Measurements from ENCODE around the gene PTPRM.

The PTPRM gene

DNA sequence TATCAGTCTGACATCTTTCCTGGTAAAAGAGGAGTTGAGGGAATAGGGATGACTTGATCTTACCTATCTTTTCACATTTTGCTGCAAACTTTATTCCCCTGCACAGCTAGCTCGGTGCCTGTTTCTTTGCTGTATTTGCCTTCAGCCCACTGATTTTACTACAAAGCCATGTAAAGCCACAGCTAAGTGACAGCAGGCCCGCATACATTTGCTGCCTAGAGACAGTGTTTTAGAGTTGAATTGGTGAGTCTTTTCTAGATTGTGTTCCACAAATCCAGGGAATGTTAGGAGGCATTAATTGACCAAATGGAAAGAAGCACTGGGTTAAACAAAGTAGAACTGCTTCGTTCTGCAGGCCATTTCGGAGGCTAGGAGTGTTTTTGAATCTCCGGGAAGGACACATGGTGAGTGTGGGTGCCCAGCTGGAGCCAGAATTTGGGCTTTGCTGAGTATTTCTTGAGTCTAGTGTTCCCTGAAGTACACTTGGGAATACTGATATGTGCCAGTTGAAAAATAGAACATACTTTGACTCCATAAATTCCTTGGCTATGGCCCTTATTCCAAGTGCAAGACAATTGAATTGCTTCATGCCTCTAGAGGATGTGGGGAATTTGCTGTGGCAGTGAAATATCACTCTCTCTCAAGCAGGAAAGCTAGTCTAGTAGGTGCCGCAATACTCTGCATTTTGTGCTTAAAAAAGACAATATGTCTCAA is 329.8 kb downstream of the PTPRM start:
- H3K36me3 ChIP-seq (ENCODE audit: control insufficient read depth, insufficient read depth, low read length) = no peaks in the 10 kb centered on the region
- no peak overlapping the region for H3K27ac ChIP-seq (ENCODE audit: low read depth, low read length)
- peaks cover 4% of the 10 kb centered on the region; the same call in 1 of the 2 replicates for H3K4me1 ChIP-seq (ENCODE audit: control insufficient read depth, insufficient read depth, low read length)
- H3K4me3 ChIP-seq (ENCODE audit: low read depth, low read length) = no peak overlapping the region
- H3K9me3 ChIP-seq (ENCODE audit: control insufficient read depth, insufficient read depth, low read length) = no peaks in the 10 kb centered on the region
- H3K27me3 ChIP-seq (ENCODE audit: control insufficient read depth, insufficient read depth, low read length) = no peaks in the 10 kb centered on the region
- H3K9ac ChIP-seq (ENCODE audit: low read depth, low read length) = no peak overlapping the region

DNA sequence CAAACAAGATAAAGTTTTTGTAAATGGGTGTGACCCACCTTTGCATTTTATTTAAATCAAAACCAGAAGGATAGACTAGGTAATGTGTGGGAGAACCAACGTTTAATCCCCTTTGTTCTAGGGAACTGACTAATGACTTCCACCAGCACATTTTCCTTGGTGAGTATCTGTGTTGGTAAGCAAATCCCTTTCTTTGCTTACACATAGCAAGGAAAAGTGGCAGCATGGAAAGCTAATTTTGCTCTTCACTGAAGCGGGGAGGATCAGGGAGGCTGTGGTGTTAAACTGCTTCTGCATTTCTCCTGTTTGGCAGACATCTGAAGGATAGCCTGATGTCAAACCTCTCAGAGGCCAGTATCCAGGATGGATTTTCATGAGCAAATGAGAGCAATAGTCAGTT is 331.1 kb downstream of the PTPRM start:
- no peaks in the 10 kb centered on the region for H3K36me3 ChIP-seq (ENCODE audit: control insufficient read depth, insufficient read depth, low read length)
- H3K27me3 ChIP-seq (ENCODE audit: control insufficient read depth, insufficient read depth, low read length) = no peaks in the 10 kb centered on the region
- no peak overlapping the region for H3K27ac ChIP-seq (ENCODE audit: low read depth, low read length)
- no peak overlapping the region for H3K9ac ChIP-seq (ENCODE audit: low read depth, low read length)
- H3K4me3 ChIP-seq (ENCODE audit: low read depth, low read length) = no peak overlapping the region
- H3K9me3 ChIP-seq (ENCODE audit: control insufficient read depth, insufficient read depth, low read length) = no peaks in the 10 kb centered on the region
- H3K4me1 ChIP-seq (ENCODE audit: control insufficient read depth, insufficient read depth, low read length) = peaks cover 4% of the 10 kb centered on the region; the same call in 1 of the 2 replicates

DNA sequence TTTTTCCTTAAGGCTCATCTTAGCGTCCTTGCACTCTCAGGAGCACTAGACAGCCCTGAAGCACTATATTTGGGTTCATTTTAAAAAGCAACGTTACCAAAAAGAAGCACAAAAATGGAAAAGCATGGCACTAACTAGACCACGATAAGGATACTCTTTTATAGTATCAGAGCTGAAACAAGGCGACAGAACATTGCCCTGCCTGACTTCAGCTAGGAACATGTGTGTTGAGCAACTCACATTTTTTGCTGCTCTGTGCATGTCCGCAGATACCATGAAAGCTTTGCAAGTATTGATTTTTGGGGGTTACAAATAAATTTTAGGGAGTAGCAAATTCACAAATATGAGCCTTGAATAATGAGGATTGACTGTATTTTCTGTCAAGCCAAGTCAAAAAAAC is 332.0 kb downstream of the PTPRM start:
- H3K4me3 ChIP-seq (ENCODE audit: low read depth, low read length) = no peak overlapping the region
- H3K36me3 ChIP-seq (ENCODE audit: control insufficient read depth, insufficient read depth, low read length) = no peaks in the 10 kb centered on the region
- H3K9ac ChIP-seq (ENCODE audit: low read depth, low read length) = no peak overlapping the region
- H3K27me3 ChIP-seq (ENCODE audit: control insufficient read depth, insufficient read depth, low read length) = no peaks in the 10 kb centered on the region
- no peaks in the 10 kb centered on the region for H3K9me3 ChIP-seq (ENCODE audit: control insufficient read depth, insufficient read depth, low read length)
- H3K4me1 ChIP-seq (ENCODE audit: control insufficient read depth, insufficient read depth, low read length) = peaks cover 4% of the 10 kb centered on the region; the same call in 1 of the 2 replicates
- no peak overlapping the region for H3K27ac ChIP-seq (ENCODE audit: low read depth, low read length)

DNA sequence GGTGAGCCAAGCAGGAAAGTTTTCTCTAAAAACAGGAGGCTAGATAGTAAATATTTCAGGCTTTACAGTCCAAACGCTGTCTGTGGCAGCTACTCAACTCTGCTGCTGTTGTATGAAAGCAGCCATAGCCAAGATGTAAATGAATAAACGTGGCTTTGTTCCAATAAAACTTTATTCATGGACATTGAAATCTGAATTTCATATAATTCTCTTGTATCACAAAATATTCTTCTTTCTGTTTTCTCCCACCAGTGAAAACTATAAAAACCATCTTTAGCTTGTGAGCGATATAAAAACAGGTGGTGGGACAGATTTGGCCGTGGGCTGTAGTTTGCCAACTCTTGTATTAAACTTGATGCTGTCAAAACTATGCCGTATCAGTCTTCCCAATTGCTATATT is 333.0 kb downstream of the PTPRM start:
- Histone ChIP-seq H3K4me1 (ENCODE audit: control insufficient read depth, insufficient read depth, low read length) (peaks cover 4% of the 10 kb centered on the region; the same call in 1 of the 2 replicates), H3K27me3 (ENCODE audit: control insufficient read depth, insufficient read depth, low read length) (no peaks in the 10 kb centered on the region), H3K4me3 (ENCODE audit: low read depth, low read length) (no peak overlapping the region), H3K9me3 (ENCODE audit: control insufficient read depth, insufficient read depth, low read length) (no peaks in the 10 kb centered on the region), H3K36me3 (ENCODE audit: control insufficient read depth, insufficient read depth, low read length) (no peaks in the 10 kb centered on the region), H3K9ac (ENCODE audit: low read depth, low read length) (no peak overlapping the region), H3K27ac (ENCODE audit: low read depth, low read length) (no peak overlapping the region)

DNA sequence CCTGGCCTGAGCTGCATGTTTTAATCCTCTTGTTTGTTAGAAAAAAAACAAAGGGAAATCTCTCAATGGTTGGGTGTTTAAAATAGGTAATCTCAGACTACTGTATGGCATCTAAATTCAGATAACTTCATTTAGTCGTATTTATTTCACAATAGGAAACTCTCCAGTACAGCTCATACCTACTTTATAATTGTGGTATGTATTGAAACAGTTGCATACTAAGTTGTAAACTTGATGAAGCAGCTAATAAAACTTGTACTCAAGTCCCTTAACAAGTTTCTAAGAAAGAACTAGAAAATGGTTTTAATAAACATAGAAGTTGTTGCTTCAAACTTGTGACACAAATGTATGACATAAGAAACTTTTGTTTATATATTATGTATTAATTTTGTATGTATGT is 334.5 kb downstream of the PTPRM start:
- Histone ChIP-seq H3K27ac (ENCODE audit: low read depth, low read length) (no peak overlapping the region), H3K9ac (ENCODE audit: low read depth, low read length) (no peak overlapping the region), H3K9me3 (ENCODE audit: control insufficient read depth, insufficient read depth, low read length) (no peaks in the 10 kb centered on the region), H3K27me3 (ENCODE audit: control insufficient read depth, insufficient read depth, low read length) (no peaks in the 10 kb centered on the region), H3K4me1 (ENCODE audit: control insufficient read depth, insufficient read depth, low read length) (peaks cover 4% of the 10 kb centered on the region; the same call in 1 of the 2 replicates), H3K4me3 (ENCODE audit: low read depth, low read length) (no peak overlapping the region), H3K36me3 (ENCODE audit: control insufficient read depth, insufficient read depth, low read length) (no peaks in the 10 kb centered on the region)

DNA sequence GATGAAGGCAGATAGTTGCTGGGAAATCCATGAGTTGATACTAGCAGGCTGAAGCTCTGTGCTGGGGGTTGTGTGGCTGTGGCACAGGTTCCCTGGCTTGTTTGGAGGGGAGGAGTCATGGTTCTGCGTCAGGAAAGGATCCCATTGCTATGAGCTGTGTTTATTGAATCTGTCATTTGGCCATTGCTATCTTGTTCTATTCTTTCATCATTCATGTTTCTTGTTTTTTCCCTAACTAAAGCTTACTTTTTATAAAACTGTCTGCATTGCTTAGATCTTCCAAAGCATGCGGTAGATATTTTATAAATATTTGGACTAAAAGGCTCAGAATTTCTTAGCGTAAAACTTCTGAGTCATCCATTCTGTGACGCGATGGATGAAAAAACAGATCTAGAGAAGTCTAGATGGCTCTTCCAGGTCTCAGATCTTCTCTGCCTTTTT is 335.3 kb downstream of the PTPRM start:
- Histone ChIP-seq H3K9ac (ENCODE audit: low read depth, low read length) (no peak overlapping the region), H3K4me3 (ENCODE audit: low read depth, low read length) (no peak overlapping the region), H3K27ac (ENCODE audit: low read depth, low read length) (no peak overlapping the region), H3K9me3 (ENCODE audit: control insufficient read depth, insufficient read depth, low read length) (no peaks in the 10 kb centered on the region), H3K4me1 (ENCODE audit: control insufficient read depth, insufficient read depth, low read length) (peaks cover 4% of the 10 kb centered on the region; the same call in 1 of the 2 replicates), H3K27me3 (ENCODE audit: control insufficient read depth, insufficient read depth, low read length) (no peaks in the 10 kb centered on the region), H3K36me3 (ENCODE audit: control insufficient read depth, insufficient read depth, low read length) (no peaks in the 10 kb centered on the region)

DNA sequence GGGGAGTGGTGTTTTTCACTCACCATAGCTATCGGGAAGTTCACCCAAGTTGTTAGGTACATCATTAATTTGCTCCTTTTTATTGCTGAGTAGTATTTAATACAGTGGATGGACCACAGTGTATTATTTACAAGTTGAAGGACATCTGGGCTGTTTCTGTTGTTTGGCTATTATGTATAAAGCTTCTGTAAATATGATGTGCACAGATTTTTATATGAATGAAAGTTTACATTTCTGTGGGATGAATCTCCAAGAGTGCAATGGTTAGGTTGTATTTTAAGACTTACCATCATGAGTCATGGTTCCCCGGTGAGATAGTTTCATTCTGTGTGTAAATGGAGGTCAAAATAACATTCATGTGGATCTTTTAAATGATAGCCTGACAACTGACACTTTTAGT is 337.4 kb downstream of the PTPRM start:
- Histone ChIP-seq H3K4me1 (ENCODE audit: control insufficient read depth, insufficient read depth, low read length) (no peaks in the 10 kb centered on the region), H3K9ac (ENCODE audit: low read depth, low read length) (no peak overlapping the region), H3K36me3 (ENCODE audit: control insufficient read depth, insufficient read depth, low read length) (no peaks in the 10 kb centered on the region), H3K27ac (ENCODE audit: low read depth, low read length) (no peak overlapping the region), H3K4me3 (ENCODE audit: low read depth, low read length) (no peak overlapping the region), H3K9me3 (ENCODE audit: control insufficient read depth, insufficient read depth, low read length) (no peaks in the 10 kb centered on the region), H3K27me3 (ENCODE audit: control insufficient read depth, insufficient read depth, low read length) (no peaks in the 10 kb centered on the region)

DNA sequence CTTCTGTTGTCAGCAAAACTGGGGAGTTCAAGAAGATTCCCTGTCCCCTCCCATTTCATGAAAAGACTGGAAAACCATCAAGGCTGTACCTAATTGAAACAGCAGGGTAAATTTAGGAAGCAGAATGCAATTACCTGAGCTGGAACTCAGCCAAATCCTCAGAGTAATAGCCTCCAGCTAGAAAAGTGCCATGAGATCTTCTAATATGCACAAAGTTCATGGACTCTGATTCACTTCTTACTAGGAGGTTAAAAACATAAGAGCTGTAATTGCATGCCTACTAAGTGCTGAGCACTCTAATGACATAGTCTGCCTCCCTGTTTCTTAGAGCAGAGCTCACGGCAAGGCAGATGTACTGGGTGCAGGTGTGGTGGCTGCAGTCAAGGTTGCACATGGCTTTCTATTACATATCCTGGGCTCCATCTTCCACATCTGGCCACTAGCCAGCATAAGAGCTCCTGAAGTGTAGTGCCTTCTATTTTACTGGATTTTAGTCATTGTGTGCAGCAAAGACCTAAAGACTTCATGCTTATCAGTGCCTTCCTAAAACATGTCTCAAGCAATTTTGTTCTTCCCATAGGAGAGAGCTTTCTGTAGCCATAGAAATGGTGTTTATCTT is 341.7 kb downstream of the PTPRM start:
- H3K9ac ChIP-seq (ENCODE audit: low read depth, low read length) = no peak overlapping the region
- H3K4me1 ChIP-seq (ENCODE audit: control insufficient read depth, insufficient read depth, low read length) = no peaks in the 10 kb centered on the region
- H3K27ac ChIP-seq (ENCODE audit: low read depth, low read length) = no peak overlapping the region
- H3K36me3 ChIP-seq (ENCODE audit: control insufficient read depth, insufficient read depth, low read length) = no peaks in the 10 kb centered on the region
- H3K27me3 ChIP-seq (ENCODE audit: control insufficient read depth, insufficient read depth, low read length) = no peaks in the 10 kb centered on the region
- no peaks in the 10 kb centered on the region for H3K9me3 ChIP-seq (ENCODE audit: control insufficient read depth, insufficient read depth, low read length)
- H3K4me3 ChIP-seq (ENCODE audit: low read depth, low read length) = no peak overlapping the region

DNA sequence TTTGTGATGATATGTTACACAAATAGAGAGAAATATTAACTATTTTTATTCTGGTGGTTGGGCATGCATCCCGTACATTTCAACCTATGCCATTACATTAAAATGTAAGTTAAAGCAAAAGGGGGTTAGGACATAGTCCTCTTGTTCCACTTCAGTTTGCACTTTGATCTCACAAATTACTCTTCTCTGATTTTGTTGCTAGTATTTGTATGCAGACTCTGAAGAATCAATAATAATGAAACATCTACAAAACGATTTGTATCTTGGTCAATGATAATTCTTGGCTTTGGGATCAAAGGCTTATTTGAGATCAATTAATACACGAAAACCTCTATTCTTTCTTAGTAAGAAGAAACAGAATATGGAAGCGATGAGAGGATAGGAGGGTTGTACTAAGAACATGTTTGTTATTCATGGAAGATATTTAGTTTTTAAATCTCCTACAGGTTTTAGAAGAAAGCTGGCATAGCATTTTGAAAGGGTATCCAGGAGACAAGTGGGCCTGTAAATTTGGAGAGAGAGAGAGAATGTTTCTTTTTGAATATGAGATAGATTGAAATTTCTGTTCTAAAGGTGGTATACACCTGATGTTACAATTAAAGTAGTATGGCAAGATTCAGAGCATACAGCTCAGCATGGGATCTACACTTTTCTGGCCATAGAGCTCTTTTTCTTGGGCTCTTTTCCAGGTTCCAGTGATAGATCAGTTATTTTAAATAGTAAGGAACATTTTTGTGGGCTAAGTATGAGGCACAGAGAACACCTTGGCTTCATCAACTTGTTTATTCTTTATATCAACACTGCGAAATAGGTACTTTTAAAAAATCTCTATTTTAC is 347.9 kb downstream of the PTPRM start:
- Histone ChIP-seq H3K36me3 (ENCODE audit: control insufficient read depth, insufficient read depth, low read length) (no peaks in the 10 kb centered on the region), H3K9ac (ENCODE audit: low read depth, low read length) (no peak overlapping the region), H3K27ac (ENCODE audit: low read depth, low read length) (no peak overlapping the region), H3K9me3 (ENCODE audit: control insufficient read depth, insufficient read depth, low read length) (no peaks in the 10 kb centered on the region), H3K27me3 (ENCODE audit: control insufficient read depth, insufficient read depth, low read length) (no peaks in the 10 kb centered on the region), H3K4me3 (ENCODE audit: low read depth, low read length) (no peak overlapping the region), H3K4me1 (ENCODE audit: control insufficient read depth, insufficient read depth, low read length) (no peaks in the 10 kb centered on the region)

DNA sequence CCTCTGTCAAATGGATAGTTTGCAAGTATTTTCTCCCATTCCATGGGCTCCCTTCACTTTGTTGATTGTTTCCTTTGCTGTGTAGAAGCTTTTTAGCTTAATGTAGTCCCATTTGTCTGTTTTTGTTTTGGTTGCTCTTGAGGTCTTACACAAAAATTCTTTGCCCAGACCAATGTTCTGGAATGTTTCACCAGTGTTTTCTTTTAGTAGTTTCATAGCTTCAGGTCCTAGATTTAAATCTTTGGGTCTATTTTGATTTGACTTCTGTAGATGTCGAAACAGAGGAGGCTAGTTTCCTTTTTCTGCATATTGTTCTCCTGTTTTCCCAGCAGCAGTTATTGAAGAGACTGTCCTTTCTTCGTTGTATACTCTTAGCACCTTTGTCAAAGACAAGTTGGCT is 351.6 kb downstream of the PTPRM start:
- no peaks in the 10 kb centered on the region for H3K9me3 ChIP-seq (ENCODE audit: control insufficient read depth, insufficient read depth, low read length)
- H3K36me3 ChIP-seq (ENCODE audit: control insufficient read depth, insufficient read depth, low read length) = no peaks in the 10 kb centered on the region
- H3K27ac ChIP-seq (ENCODE audit: low read depth, low read length) = no peak overlapping the region
- H3K27me3 ChIP-seq (ENCODE audit: control insufficient read depth, insufficient read depth, low read length) = no peaks in the 10 kb centered on the region
- H3K4me3 ChIP-seq (ENCODE audit: low read depth, low read length) = no peak overlapping the region
- no peak overlapping the region for H3K9ac ChIP-seq (ENCODE audit: low read depth, low read length)
- no peaks in the 10 kb centered on the region for H3K4me1 ChIP-seq (ENCODE audit: control insufficient read depth, insufficient read depth, low read length)

DNA sequence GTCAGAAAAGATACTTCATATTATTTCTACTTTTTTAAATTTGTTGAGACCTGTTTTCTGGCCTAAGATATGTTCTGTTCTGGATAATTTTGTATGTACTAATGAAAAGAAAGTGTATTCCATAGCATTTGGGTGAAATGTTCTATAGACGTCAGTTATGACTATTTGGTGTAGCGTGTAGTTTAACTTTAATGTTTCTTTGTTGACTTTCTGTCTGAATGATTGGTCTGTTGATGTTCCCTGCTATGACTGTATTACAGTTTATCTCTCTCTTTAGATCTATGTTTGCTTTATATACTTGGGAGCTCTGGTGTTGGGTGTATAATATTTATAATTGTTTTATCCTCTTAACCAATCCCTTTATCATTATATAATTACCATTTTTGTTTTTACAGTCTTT is 352.4 kb downstream of the PTPRM start:
- Histone ChIP-seq H3K36me3 (ENCODE audit: control insufficient read depth, insufficient read depth, low read length) (no peaks in the 10 kb centered on the region), H3K27ac (ENCODE audit: low read depth, low read length) (no peak overlapping the region), H3K9me3 (ENCODE audit: control insufficient read depth, insufficient read depth, low read length) (no peaks in the 10 kb centered on the region), H3K27me3 (ENCODE audit: control insufficient read depth, insufficient read depth, low read length) (no peaks in the 10 kb centered on the region), H3K9ac (ENCODE audit: low read depth, low read length) (no peak overlapping the region), H3K4me1 (ENCODE audit: control insufficient read depth, insufficient read depth, low read length) (no peaks in the 10 kb centered on the region), H3K4me3 (ENCODE audit: low read depth, low read length) (no peak overlapping the region)

Measured in HUES48 (cell line).